Heart left ventricle (tissue), 13 donors: ENCODE measurements around the gene KNDC1.

ENCODE experiments used
- POLR2A ChIP-seq, 2 donors: fragments of 450-650 bp; IDR thresholded peaks; one replicate each; pipeline ENCODE4 v1.6.1; 2017; ENCODE audit warnings: antibody characterized with exemption in 2 of 2, mild to moderate bottlenecking in 2 of 2, moderate library complexity in 2 of 2
- TF ChIP-seq, protein P1 (sequence below), 12 donors: fragments of 200-600 bp; sonication (generic) in 4 of 12; IDR thresholded peaks; one replicate each; pipeline versions ENCODE4 v1.5.0 to v1.8.0; 2018 to 2022; ENCODE audit warnings: antibody characterized with exemption in 12 of 12, mild to moderate bottlenecking in 5 of 12
- donor health status: ischemic (EF 13 %, LVEDD 7.1; RV severe dilation, severe dysfunction).
- donor health status: DM: no; HTN: yes; CAD: no.
- donor health status: DM: no; HTN: no; CAD: no.
- donor health status: ischemic (EF 25% LVEDD 6.9; RV normal size, moderate dysfunction).
- donor health status: ischemic (EF 25% LVEDD 5.7; RV mildly dilated, moderate dysfunction).
- donor health status: ischemic (EF 35%, LVEDD 5.7; RV mildly dilated, moderate dysfunction).
- donor health status: nonischemic (EF 11% LVEDD 7.7; RV severe dilation, severe dysfunction).
- donor health status: DM: yes; HTN: yes; CAD: no.
- donor health status: PGD.
- donor health status: ischemic (EF 29% LVEDD 5.4; RV normal size, mild dysfunction).
- donor health status: nonischemic (EF 23%, LVEDD 6.1; RV moderate dilation, normal function).

DNA sequence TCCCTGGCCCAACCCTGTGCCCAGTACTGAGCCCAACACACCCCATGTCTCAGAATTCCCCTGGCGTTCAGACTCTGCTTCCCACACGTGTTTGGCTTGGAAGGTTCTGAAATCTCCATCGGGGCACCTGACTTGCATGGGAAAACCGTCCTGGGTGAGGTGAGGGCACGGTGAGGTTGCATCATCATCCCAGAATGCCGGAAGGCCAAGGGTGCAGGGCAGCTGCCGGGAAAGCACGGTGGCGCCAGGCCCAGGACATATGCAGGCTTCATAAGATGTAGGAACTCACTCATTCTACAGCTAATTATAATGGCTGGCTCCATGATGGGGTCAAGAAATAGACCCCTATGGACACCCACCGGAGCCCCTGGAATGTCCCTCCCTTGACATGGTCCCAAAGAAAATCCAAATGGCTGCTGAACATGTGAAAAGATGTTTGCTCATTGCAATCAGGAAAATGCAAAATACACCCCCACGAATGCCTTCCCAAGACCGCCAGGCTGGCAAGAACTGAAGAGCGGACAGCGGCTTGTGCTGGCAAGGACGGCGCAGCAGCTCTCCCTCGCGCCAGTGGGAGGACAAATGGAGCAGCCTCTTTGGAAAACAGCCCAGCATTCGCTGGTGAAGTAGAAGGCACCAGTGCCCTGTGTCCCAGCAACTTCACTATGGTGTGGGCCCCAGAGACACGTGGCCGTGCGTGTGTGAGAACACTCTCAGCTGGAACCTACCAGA, 2.3 kb downstream of the KNDC1 start:
- TF ChIP-seq, protein P1, sequence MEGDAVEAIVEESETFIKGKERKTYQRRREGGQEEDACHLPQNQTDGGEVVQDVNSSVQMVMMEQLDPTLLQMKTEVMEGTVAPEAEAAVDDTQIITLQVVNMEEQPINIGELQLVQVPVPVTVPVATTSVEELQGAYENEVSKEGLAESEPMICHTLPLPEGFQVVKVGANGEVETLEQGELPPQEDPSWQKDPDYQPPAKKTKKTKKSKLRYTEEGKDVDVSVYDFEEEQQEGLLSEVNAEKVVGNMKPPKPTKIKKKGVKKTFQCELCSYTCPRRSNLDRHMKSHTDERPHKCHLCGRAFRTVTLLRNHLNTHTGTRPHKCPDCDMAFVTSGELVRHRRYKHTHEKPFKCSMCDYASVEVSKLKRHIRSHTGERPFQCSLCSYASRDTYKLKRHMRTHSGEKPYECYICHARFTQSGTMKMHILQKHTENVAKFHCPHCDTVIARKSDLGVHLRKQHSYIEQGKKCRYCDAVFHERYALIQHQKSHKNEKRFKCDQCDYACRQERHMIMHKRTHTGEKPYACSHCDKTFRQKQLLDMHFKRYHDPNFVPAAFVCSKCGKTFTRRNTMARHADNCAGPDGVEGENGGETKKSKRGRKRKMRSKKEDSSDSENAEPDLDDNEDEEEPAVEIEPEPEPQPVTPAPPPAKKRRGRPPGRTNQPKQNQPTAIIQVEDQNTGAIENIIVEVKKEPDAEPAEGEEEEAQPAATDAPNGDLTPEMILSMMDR (IDR thresholded peaks at IDR 0.05) = no peak
- TF ChIP-seq POLR2A (IDR thresholded peaks at IDR 0.05) = no peak
